Panc1 (cell line): ENCODE data around the gene USP17L26. TPM values are rescaled to one million over a fixed set of nuclear protein-coding genes. Genes with fewer than 3 reads are reported as not detected.

ENCODE experiments used
- ATAC-seq: fragments of 200-7000 bp; cut with Tn5 transposase; 2 replicates; pipeline ENCODE4 v1.9.1; 2020; ENCODE audit warnings: mild to moderate bottlenecking, moderate library complexity
- BruUV-seq: library from RNA; stranded (reverse); fragments of 400-500 nt; replicated peaks from 2 replicates; lab custom pipeline; 2021; lab: Mats Ljungman, UMichigan
- CTCF ChIA-PET: fragments of 300-600 bp; sonication (Branson Sonifier 250); formaldehyde crosslinking; loops from one replicate; lab custom pipeline; 2022; ENCODE audit warnings: antibody characterized with exemption; lab: Charles Lee
- POLR2A ChIA-PET: fragments of 300-600 bp; sonication (Branson Sonifier 250); formaldehyde crosslinking; loops from one replicate; lab custom pipeline; 2022; ENCODE audit warnings: antibody characterized with exemption; lab: Charles Lee
- DNase-seq: peaks from one replicate; pipeline ENCODE4 v3.0.0-alpha.2; 2010; ENCODE audit warnings: low read depth, low spot score
- H3K27ac ChIP-seq: 2 replicates; pipeline ENCODE4 v1.5.1; 2011; ENCODE audit warnings: mild to moderate bottlenecking, low read length, inconsistent platforms
- H3K27me3 ChIP-seq: fragments of 200-500 bp; sonication (Bioruptor generic); 2 replicates; pipeline ENCODE4 v1.6.0; 2014; ENCODE audit warnings: low read length, inconsistent platforms; ENCODE audit not compliant: control insufficient read depth, insufficient read depth
- H3K36me3 ChIP-seq: fragments of 200-500 bp; sonication (Bioruptor generic); 2 replicates; pipeline ENCODE4 v1.5.1; 2014; ENCODE audit warnings: inconsistent platforms, mild to moderate bottlenecking, low read length, moderate library complexity; ENCODE audit not compliant: control insufficient read depth, insufficient read depth
- H3K4me1 ChIP-seq: 2 replicates; pipeline ENCODE4 v1.5.1; 2011; ENCODE audit warnings: inconsistent platforms, mild to moderate bottlenecking, low read length, moderate library complexity; ENCODE audit not compliant: control insufficient read depth, insufficient read depth
- H3K4me3 ChIP-seq, 2 experiments: 2 replicates each; pipeline ENCODE4 v1.5.1; 2011 to 2012; ENCODE audit warnings: low read depth in 2 of 2, low read length in 2 of 2, mild to moderate bottlenecking in 2 of 2, inconsistent platforms in 1 of 2, moderate library complexity in 1 of 2
- H3K9me3 ChIP-seq: fragments of 200-500 bp; sonication (Bioruptor generic); 2 replicates; pipeline ENCODE4 v1.5.1; 2014; ENCODE audit warnings: low read depth, mild to moderate bottlenecking, inconsistent platforms, low read length, moderate library complexity; ENCODE audit not compliant: control insufficient read depth, insufficient read depth
- CTCF ChIP-seq: fragments of 450-650 bp; IDR thresholded peaks from 2 replicates; pipeline ENCODE4 v1.5.1; 2017; ENCODE audit warnings: mild to moderate bottlenecking
- POLR2AphosphoS5 ChIP-seq: IDR thresholded peaks from 2 replicates; pipeline ENCODE4 v1.6.1; 2012; ENCODE audit warnings: mild to moderate bottlenecking, low read depth, low read length, moderate library complexity
- SIN3A ChIP-seq: IDR thresholded peaks from 2 replicates; pipeline ENCODE4 v1.6.1; 2012; ENCODE audit warnings: low read depth, mild to moderate bottlenecking, low read length, moderate library complexity, borderline replicate concordance; ENCODE audit not compliant: insufficient read depth
- TCF7L2 ChIP-seq: IDR thresholded peaks from 2 replicates; pipeline ENCODE4 v1.6.1; 2011; ENCODE audit warnings: mild to moderate bottlenecking, low read depth, low read length, inconsistent platforms
- in situ Hi-C: cut with HindIII; loops from 2 replicates; pipeline ENCODE4 v1.10.0; 2016; ENCODE audit warnings: low sequenced_read_pairs, low pct_unique_long_range_greater_than_20kb
- intact Hi-C: fragments of 100-400 bp; cut with micrococcal nuclease; formaldehyde crosslinking; loops from one replicate; pipeline ENCODE4 v1.10.0; 2022; ENCODE audit not compliant: unreplicated experiment
- total RNA-seq: library from RNA; stranded (reverse); gene quantifications from one replicate; pipeline ENCODE4 v1.2.1, GENCODE V29; 2021; ENCODE audit not compliant: unreplicated experiment
- TF ChIP-seq, protein P1 (sequence below), 2 experiments: IDR thresholded peaks; 2 replicates each; pipeline ENCODE4 v1.6.1; 2011 to 2012; ENCODE audit warnings: low read depth in 2 of 2, control low read depth in 1 of 2, low read length in 1 of 2, mild to moderate bottlenecking in 1 of 2, moderate library complexity in 1 of 2; ENCODE audit not compliant: insufficient read depth in 1 of 2

USP17L26 gene
- total RNA-seq, 1 experiment from 2014 or later = not detected

DNA sequence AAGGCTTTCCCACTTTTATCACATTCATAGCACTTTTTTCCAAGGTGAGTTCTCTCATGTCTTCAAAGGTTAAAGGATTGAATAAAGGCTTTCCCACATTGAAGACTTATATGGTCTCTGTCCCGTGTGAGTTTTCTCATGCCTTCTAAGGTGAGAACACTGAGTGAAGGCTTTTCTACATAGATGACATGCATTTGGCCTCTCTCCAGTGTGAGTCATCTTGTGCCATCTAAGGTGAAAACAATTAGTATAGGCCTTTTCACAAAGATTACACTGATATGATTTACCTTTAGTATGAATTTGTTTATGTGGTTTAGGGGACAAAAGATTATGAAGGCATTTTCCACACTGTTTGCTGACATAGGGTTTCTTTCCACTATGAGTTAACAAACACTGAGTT, 49.7 kb downstream of the USP17L26 start:
- BruUV-seq = no TSS peak
- no peaks in the 10 kb centered on the region for H3K36me3 ChIP-seq
- POLR2A ChIA-PET = no interaction called here
- no peaks in the 10 kb centered on the region for H3K4me1 ChIP-seq
- DNase-seq (no peak), ATAC-seq (no peak)
- intact Hi-C loops = no loop called here
- H3K27ac ChIP-seq = no peak overlapping the region
- TF ChIP-seq POLR2AphosphoS5 (no peak), SIN3A (no peak), CTCF (no peak), TCF7L2 (no peak)
- TF ChIP-seq, protein P1, sequence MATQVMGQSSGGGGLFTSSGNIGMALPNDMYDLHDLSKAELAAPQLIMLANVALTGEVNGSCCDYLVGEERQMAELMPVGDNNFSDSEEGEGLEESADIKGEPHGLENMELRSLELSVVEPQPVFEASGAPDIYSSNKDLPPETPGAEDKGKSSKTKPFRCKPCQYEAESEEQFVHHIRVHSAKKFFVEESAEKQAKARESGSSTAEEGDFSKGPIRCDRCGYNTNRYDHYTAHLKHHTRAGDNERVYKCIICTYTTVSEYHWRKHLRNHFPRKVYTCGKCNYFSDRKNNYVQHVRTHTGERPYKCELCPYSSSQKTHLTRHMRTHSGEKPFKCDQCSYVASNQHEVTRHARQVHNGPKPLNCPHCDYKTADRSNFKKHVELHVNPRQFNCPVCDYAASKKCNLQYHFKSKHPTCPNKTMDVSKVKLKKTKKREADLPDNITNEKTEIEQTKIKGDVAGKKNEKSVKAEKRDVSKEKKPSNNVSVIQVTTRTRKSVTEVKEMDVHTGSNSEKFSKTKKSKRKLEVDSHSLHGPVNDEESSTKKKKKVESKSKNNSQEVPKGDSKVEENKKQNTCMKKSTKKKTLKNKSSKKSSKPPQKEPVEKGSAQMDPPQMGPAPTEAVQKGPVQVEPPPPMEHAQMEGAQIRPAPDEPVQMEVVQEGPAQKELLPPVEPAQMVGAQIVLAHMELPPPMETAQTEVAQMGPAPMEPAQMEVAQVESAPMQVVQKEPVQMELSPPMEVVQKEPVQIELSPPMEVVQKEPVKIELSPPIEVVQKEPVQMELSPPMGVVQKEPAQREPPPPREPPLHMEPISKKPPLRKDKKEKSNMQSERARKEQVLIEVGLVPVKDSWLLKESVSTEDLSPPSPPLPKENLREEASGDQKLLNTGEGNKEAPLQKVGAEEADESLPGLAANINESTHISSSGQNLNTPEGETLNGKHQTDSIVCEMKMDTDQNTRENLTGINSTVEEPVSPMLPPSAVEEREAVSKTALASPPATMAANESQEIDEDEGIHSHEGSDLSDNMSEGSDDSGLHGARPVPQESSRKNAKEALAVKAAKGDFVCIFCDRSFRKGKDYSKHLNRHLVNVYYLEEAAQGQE (IDR thresholded peaks at IDR 0.05; ENCODE audit: insufficient read depth in 1 of 2, low read depth in 2 of 2, low read length in 1 of 2) = no peak
- no peak overlapping the region for H3K4me3 ChIP-seq
- no peaks in the 10 kb centered on the region for H3K27me3 ChIP-seq
- H3K9me3 ChIP-seq = no peaks in the 10 kb centered on the region
- CTCF ChIA-PET = no interaction called here
- in situ Hi-C loops = no loop called here

Other genes with a start within 250 kb of the USP17L26 start
- not detected for gene FAM90A26, start 164.2 kb upstream of the USP17L26 start, total RNA-seq
- gene USP17L10, start 124.0 kb upstream of the USP17L26 start, total RNA-seq = not detected
- gene USP17L11, start 119.3 kb upstream of the USP17L26 start, total RNA-seq = not detected
- gene USP17L12, start 114.5 kb upstream of the USP17L26 start, total RNA-seq = not detected
- gene USP17L13, start 109.8 kb upstream of the USP17L26 start, total RNA-seq = not detected
- gene USP17L15, start 100.3 kb upstream of the USP17L26 start, total RNA-seq = not detected
- not detected for gene USP17L17, start 90.8 kb upstream of the USP17L26 start, total RNA-seq
- not detected for gene USP17L18, start 86.0 kb upstream of the USP17L26 start, total RNA-seq
- not detected for gene USP17L19, start 81.3 kb upstream of the USP17L26 start, total RNA-seq
- gene USP17L20, start 76.5 kb upstream of the USP17L26 start, total RNA-seq = not detected
- not detected for gene USP17L21, start 71.8 kb upstream of the USP17L26 start, total RNA-seq
- gene USP17L22, start 67.0 kb upstream of the USP17L26 start, total RNA-seq = not detected
- not detected for gene USP17L24, start 9.5 kb upstream of the USP17L26 start, total RNA-seq
- not detected for gene USP17L25, start 4.7 kb upstream of the USP17L26 start, total RNA-seq
- not detected for gene USP17L5, start 4.7 kb downstream of the USP17L26 start, total RNA-seq
- gene USP17L27, start 9.5 kb downstream of the USP17L26 start, total RNA-seq = not detected
- gene USP17L28, start 14.2 kb downstream of the USP17L26 start, total RNA-seq = not detected
- gene USP17L29, start 19.0 kb downstream of the USP17L26 start, total RNA-seq = not detected
- gene USP17L30, start 28.5 kb downstream of the USP17L26 start, total RNA-seq = not detected
- gene DEFB131A, start 109.8 kb downstream of the USP17L26 start, total RNA-seq = not detected